GM12878 (cell line): Measurements from ENCODE around the gene HINT1. TPM values are rescaled to one million over a fixed set of nuclear protein-coding genes. Genes with fewer than 3 reads are reported as not detected.

Source experiments
- ATAC-seq: fragments of 200-7000 bp; cut with Tn5 transposase; 3 replicates; pipeline ENCODE4 v1.9.1; 2020; ENCODE audit warnings: mild to moderate bottlenecking, moderate library complexity
- BruUV-seq: library from RNA; stranded (reverse); fragments of 400-500 nt; replicated peaks from 2 replicates; lab custom pipeline; 2021; lab: Mats Ljungman, UMichigan
- CTCF ChIA-PET: fragments of 300-600 bp; sonication (Branson Sonifier 250); formaldehyde crosslinking; extraction: SDS; loops from one replicate; lab custom pipeline; 2021; ENCODE audit warnings: inconsistent platforms; lab: Yijun Ruan, JAX
- POLR2A ChIA-PET: fragments of 350-600 bp; formaldehyde crosslinking; extraction: SDS; loops from one replicate; lab custom pipeline; 2021; ENCODE audit warnings: inconsistent platforms; lab: Charles Lee
- RAD21 ChIA-PET: fragments of 300-600 bp; sonication (Branson Sonifier 250); formaldehyde crosslinking; loops from one replicate; lab custom pipeline; 2023; ENCODE audit warnings: antibody characterized with exemption; ENCODE audit not compliant: unreplicated experiment; lab: Charles Lee
- SMC1A ChIA-PET: fragments of 300-600 bp; sonication (Branson Sonifier 250); formaldehyde crosslinking; loops from one replicate; lab custom pipeline; 2023; ENCODE audit not compliant: unreplicated experiment, uncharacterized antibody; lab: Charles Lee
- DNase-seq: peaks from one replicate; pipeline ENCODE4 v3.0.0-alpha.2; 2011; ENCODE audit warnings: low read depth, low spot score
- FAIRE-seq: peaks from 3 replicates; lab custom pipeline; 2011; peaks lifted over from hg19 to GRCh38; lab: Jason Lieb, UNC
- H2AFZ ChIP-seq: 2 replicates; pipeline ENCODE4 v1.6.0; 2011; ENCODE audit warnings: low read depth, low read length, control low read depth; ENCODE audit not compliant: control insufficient read depth
- H3K27ac ChIP-seq: 2 replicates; pipeline ENCODE4 v1.5.1; 2011; ENCODE audit warnings: control low read depth; ENCODE audit not compliant: control insufficient read depth, insufficient read depth
- H3K27me3 ChIP-seq, 2 experiments: replicated peaks in 1 of 2; 2 replicates each; pipeline versions ENCODE4 v1.6.0 to v1.6.1; 2011; ENCODE audit warnings: low read length in 1 of 2; ENCODE audit not compliant: control insufficient read depth in 2 of 2, insufficient read depth in 2 of 2
- H3K36me3 ChIP-seq, 2 experiments: 2 replicates each; pipeline ENCODE4 v1.5.1; 2011; ENCODE audit warnings: low read length in 1 of 2; ENCODE audit not compliant: control insufficient read depth in 2 of 2, insufficient read depth in 2 of 2
- H3K4me1 ChIP-seq: 2 replicates; pipeline ENCODE4 v1.6.1; 2011; ENCODE audit warnings: mild to moderate bottlenecking, low read length, moderate library complexity, mixed read lengths; ENCODE audit not compliant: control insufficient read depth, insufficient read depth
- H3K4me2 ChIP-seq: 2 replicates; pipeline ENCODE4 v1.6.0; 2011; ENCODE audit warnings: control low read depth; ENCODE audit not compliant: control insufficient read depth, insufficient read depth
- H3K4me3 ChIP-seq: fragments of 200-600 bp; sonication (generic); 2 replicates; pipeline ENCODE4 v1.5.1; 2016
- H3K79me2 ChIP-seq: 2 replicates; pipeline ENCODE4 v1.6.0; 2011; ENCODE audit warnings: low read length; ENCODE audit not compliant: control insufficient read depth, insufficient read depth
- H3K9ac ChIP-seq: 2 replicates; pipeline ENCODE4 v1.8.0; 2011; ENCODE audit warnings: low read length, control low read depth, mixed read lengths; ENCODE audit not compliant: control insufficient read depth, insufficient read depth
- H3K9me3 ChIP-seq: replicated peaks from 3 replicates; pipeline ENCODE4 v1.5.1; 2011; ENCODE audit warnings: mild to moderate bottlenecking, low read length; ENCODE audit not compliant: control insufficient read depth, insufficient read depth
- H4K20me1 ChIP-seq: 2 replicates; pipeline ENCODE4 v1.6.0; 2011; ENCODE audit not compliant: control insufficient read depth, insufficient read depth
- BHLHE40 ChIP-seq, 2 experiments: fragments of 450-650 bp in 1 of 2; IDR thresholded peaks; 2 replicates each; pipeline ENCODE4 v1.6.1; 2011 to 2017; ENCODE audit warnings: low read depth in 2 of 2, borderline replicate concordance in 1 of 2, improper control_type of control experiment in 1 of 2, low read length in 1 of 2, mild to moderate bottlenecking in 1 of 2
- DPF2 ChIP-seq: fragments of 450-650 bp; IDR thresholded peaks from 2 replicates; pipeline ENCODE4 v1.6.1; 2017; ENCODE audit warnings: mild to moderate bottlenecking
- HDAC2 ChIP-seq: fragments of 200-600 bp; sonication (generic); IDR thresholded peaks from 2 replicates; pipeline ENCODE4 v1.6.1; 2017
- MTA2 ChIP-seq: fragments of 450-650 bp; IDR thresholded peaks from 2 replicates; pipeline ENCODE4 v1.6.1; 2016; ENCODE audit warnings: low read depth, mild to moderate bottlenecking, moderate library complexity
- NR2F1 ChIP-seq: fragments of 450-650 bp; conservative IDR thresholded peaks from 2 replicates; pipeline ENCODE4 v1.6.1; 2017; ENCODE audit warnings: mild to moderate bottlenecking
- NRF1 ChIP-seq: conservative IDR thresholded peaks from 2 replicates; pipeline ENCODE4 v1.6.1; 2011; ENCODE audit warnings: mild to moderate bottlenecking, low read depth, low read length, improper control_type of control experiment
- RAD21 ChIP-seq: IDR thresholded peaks from 2 replicates; pipeline ENCODE4 v1.6.1; 2011; ENCODE audit warnings: mild to moderate bottlenecking, low read depth, low read length, moderate library complexity; ENCODE audit not compliant: insufficient read depth
- RUNX3 ChIP-seq: IDR thresholded peaks from 2 replicates; pipeline ENCODE4 v1.6.1; 2012; ENCODE audit warnings: low read length, inconsistent platforms
- TAF1 ChIP-seq: IDR thresholded peaks from 2 replicates; pipeline ENCODE4 v1.6.1; 2011; ENCODE audit warnings: mild to moderate bottlenecking, low read depth, low read length, borderline replicate concordance
- YY1 ChIP-seq: IDR thresholded peaks from 2 replicates; pipeline ENCODE4 v1.6.1; 2011; ENCODE audit warnings: low read depth, mild to moderate bottlenecking, low read length
- WGBS: methylation state at CpG from one replicate; pipeline ENCODE4 v1.1.6; 2016; ENCODE audit warnings: low lambda C conversion rate; ENCODE audit not compliant: insufficient replicate concordance, insufficient coverage; ENCODE audit errors: missing lambda C conversion rate; 5-methylcytosine and 5-hydroxymethylcytosine counted together
- in situ Hi-C: fragments of 300-500 bp; cut with MboI; formaldehyde crosslinking; loops from 9 replicates; pipeline ENCODE4 v1.14.3; 2018; ENCODE audit warnings: mixed read lengths
- intact Hi-C: fragments of 100-400 bp; cut with micrococcal nuclease; formaldehyde crosslinking; loops from one replicate; pipeline ENCODE4 v1.14.2; 2022; ENCODE audit not compliant: unreplicated experiment
- polyA plus RNA-seq, 11 experiments: library from polyadenylated mRNA; depleted of rRNA in 4 of 11; unstranded in 6 of 11; stranded (reverse) in 5 of 11; fragments of >200 nt; fragmentation: Nextera tagmentation in 4 of 11; fragmentation: Illumina TruSeq in 1 of 11; extraction: Ambion mirVana in 4 of 11; extraction: Trizol in 1 of 11; gene quantifications; 1 replicate in 1 of 11; 2 replicates in 10 of 11; pipeline versions ENCODE4 v1.2.1 to v1.2.3, GENCODE V29; 2011 to 2016; ENCODE audit warnings: inconsistent platforms in 2 of 11, missing spikeins in 2 of 11, low read depth in 1 of 11
- total RNA-seq, 4 experiments: library from RNA; depleted of rRNA in 3 of 4; stranded (reverse); fragments of >200 nt in 3 of 4; fragmentation: Illumina TruSeq in 1 of 4; extraction: Trizol in 1 of 4; gene quantifications; 2 replicates each; pipeline versions ENCODE4 v1.2.1 to v1.2.3, GENCODE V29; 2013 to 2021
- TF ChIP-seq, protein P1 (sequence below): IDR thresholded peaks from 2 replicates; pipeline ENCODE4 v1.6.1; 2012; ENCODE audit warnings: improper control_type of control experiment, low read depth, low read length; ENCODE audit not compliant: insufficient replicate concordance
- TF ChIP-seq, protein P2 (sequence below): fragments of 450-650 bp; formaldehyde crosslinking; IDR thresholded peaks from 2 replicates; pipeline ENCODE4 v1.5.0; 2022; ENCODE audit warnings: mild to moderate bottlenecking, missing genetic modification characterization
- TF ChIP-seq, protein P3 (sequence below): IDR thresholded peaks from 2 replicates; pipeline ENCODE4 v1.6.1; 2011; ENCODE audit warnings: borderline replicate concordance, low read depth, mild to moderate bottlenecking, moderate library complexity, low read length; ENCODE audit not compliant: insufficient read depth, poor library complexity, severe bottlenecking

The HINT1 gene
- total and polyA plus RNA-seq, 10 of the 15 experiments (the other 5 are each of a cell fraction or from before 2014, with no cell fraction given), result 253 to 997 (median 562) TPM

DNA sequence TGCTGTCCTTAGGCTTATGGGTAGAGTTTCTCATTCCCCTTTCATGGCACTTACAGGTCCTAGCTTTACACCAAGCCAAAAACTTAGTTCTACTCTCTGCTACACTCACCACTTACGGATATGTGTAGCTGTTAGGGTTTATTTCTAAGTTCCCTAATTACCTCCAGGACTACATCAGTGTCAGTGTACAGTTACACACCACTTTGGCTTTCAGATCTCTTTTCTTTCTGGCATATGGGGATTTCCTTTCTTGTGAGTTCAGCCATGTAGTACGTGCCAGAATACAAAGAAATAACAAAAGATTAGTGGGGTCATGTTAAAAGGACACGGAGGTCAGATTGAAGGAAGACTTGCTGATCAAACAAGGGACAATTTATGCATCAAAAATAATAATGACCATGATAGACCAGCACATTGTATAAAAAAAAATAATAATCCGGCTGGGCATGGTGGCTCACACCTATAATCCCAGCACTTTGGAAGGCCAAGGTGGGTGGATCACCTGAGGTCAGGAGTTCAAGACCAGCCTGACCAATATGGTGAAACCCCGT, 47.5 kb upstream of the HINT1 start:
- H3K27ac ChIP-seq, result peak overlapping the region; percentile 94
- ChIA-PET POLR2A (interaction anchor here (1.0 to 19.3 kb wide), 14 partner anchors 12 to 184 kb away, joined by 3 to 309 read pairs (median 4); partner anchors contain the start of genes CDC42SE2 and HINT1), CTCF (interaction anchor here (0.6 to 6.1 kb wide), 14 partner anchors 9 to 170 kb away, joined by 3 to 33 read pairs (median 5); partner anchors contain the start of genes CDC42SE2 and HINT1), RAD21 (interaction anchor here (1.3 to 10.7 kb wide), 13 partner anchors 11 to 204 kb away, joined by 3 to 302 read pairs (median 5); partner anchors contain the start of gene CDC42SE2), SMC1A (interaction anchor here (0.9 to 26.7 kb wide), 11 partner anchors 11 to 204 kb away, joined by 3 to 1218 read pairs (median 3); partner anchors contain the start of genes CDC42SE2 and HINT1)
- peaks cover 76% of the 10 kb centered on the region for H3K79me2 ChIP-seq
- intact Hi-C loops (no loop called here), in situ Hi-C loops (loop anchor here (5.0 kb wide), 1 partner anchor 170 kb away; no protein-coding TSS in a partner anchor)
- no peaks in the 10 kb centered on the region for H4K20me1 ChIP-seq
- no TSS peak for BruUV-seq
- H3K9me3 ChIP-seq, result no peaks in the 10 kb centered on the region
- H3K4me2 ChIP-seq, result peak overlapping the region; percentile 89
- H3K4me3 ChIP-seq, result peak overlapping the region; percentile 84
- 10% methylated on average over 5 of the region's 5 CpGs for WGBS
- ATAC-seq (peak; percentile 68), DNase-seq (peak; percentile 94), FAIRE-seq (peak; percentile 64)
- H2AFZ ChIP-seq, result peak overlapping the region; percentile 30
- H3K9ac ChIP-seq, result peak overlapping the region; percentile 76
- peaks cover 16% of the 10 kb centered on the region; the same call in 1 of the 2 replicates for H3K4me1 ChIP-seq
- no peaks in the 10 kb centered on the region for H3K27me3 ChIP-seq
- no peaks in the 10 kb centered on the region for H3K36me3 ChIP-seq
- TF ChIP-seq, protein P1, sequence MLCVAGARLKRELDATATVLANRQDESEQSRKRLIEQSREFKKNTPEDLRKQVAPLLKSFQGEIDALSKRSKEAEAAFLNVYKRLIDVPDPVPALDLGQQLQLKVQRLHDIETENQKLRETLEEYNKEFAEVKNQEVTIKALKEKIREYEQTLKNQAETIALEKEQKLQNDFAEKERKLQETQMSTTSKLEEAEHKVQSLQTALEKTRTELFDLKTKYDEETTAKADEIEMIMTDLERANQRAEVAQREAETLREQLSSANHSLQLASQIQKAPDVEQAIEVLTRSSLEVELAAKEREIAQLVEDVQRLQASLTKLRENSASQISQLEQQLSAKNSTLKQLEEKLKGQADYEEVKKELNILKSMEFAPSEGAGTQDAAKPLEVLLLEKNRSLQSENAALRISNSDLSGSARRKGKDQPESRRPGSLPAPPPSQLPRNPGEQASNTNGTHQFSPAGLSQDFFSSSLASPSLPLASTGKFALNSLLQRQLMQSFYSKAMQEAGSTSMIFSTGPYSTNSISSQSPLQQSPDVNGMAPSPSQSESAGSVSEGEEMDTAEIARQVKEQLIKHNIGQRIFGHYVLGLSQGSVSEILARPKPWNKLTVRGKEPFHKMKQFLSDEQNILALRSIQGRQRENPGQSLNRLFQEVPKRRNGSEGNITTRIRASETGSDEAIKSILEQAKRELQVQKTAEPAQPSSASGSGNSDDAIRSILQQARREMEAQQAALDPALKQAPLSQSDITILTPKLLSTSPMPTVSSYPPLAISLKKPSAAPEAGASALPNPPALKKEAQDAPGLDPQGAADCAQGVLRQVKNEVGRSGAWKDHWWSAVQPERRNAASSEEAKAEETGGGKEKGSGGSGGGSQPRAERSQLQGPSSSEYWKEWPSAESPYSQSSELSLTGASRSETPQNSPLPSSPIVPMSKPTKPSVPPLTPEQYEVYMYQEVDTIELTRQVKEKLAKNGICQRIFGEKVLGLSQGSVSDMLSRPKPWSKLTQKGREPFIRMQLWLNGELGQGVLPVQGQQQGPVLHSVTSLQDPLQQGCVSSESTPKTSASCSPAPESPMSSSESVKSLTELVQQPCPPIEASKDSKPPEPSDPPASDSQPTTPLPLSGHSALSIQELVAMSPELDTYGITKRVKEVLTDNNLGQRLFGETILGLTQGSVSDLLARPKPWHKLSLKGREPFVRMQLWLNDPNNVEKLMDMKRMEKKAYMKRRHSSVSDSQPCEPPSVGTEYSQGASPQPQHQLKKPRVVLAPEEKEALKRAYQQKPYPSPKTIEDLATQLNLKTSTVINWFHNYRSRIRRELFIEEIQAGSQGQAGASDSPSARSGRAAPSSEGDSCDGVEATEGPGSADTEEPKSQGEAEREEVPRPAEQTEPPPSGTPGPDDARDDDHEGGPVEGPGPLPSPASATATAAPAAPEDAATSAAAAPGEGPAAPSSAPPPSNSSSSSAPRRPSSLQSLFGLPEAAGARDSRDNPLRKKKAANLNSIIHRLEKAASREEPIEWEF, result no peak
- TF ChIP-seq, protein P2, sequence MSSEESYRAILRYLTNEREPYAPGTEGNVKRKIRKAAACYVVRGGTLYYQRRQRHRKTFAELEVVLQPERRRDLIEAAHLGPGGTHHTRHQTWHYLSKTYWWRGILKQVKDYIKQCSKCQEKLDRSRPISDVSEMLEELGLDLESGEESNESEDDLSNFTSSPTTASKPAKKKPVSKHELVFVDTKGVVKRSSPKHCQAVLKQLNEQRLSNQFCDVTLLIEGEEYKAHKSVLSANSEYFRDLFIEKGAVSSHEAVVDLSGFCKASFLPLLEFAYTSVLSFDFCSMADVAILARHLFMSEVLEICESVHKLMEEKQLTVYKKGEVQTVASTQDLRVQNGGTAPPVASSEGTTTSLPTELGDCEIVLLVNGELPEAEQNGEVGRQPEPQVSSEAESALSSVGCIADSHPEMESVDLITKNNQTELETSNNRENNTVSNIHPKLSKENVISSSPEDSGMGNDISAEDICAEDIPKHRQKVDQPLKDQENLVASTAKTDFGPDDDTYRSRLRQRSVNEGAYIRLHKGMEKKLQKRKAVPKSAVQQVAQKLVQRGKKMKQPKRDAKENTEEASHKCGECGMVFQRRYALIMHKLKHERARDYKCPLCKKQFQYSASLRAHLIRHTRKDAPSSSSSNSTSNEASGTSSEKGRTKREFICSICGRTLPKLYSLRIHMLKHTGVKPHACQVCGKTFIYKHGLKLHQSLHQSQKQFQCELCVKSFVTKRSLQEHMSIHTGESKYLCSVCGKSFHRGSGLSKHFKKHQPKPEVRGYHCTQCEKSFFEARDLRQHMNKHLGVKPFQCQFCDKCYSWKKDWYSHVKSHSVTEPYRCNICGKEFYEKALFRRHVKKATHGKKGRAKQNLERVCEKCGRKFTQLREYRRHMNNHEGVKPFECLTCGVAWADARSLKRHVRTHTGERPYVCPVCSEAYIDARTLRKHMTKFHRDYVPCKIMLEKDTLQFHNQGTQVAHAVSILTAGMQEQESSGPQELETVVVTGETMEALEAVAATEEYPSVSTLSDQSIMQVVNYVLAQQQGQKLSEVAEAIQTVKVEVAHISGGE (CRISPR knock-in tag), result no peak
- TF ChIP-seq RUNX3 (peak; percentile 76), BHLHE40 (IDR thresholded peaks at IDR 0.05; ENCODE audit: borderline replicate concordance in 1 of 2, low read depth in 2 of 2, low read length in 1 of 2) (peak; percentile 68 to 84; a peak in 3 of 4 replicates), NR2F1 (peak; percentile 100), DPF2 (peak; percentile 83), MTA2 (peak; percentile 87), TAF1 (peak; percentile 40; the same call in 1 of the 2 replicates), NRF1 (no peak), HDAC2 (no peak), RAD21 (no peak; the same call in 1 of the 2 replicates), YY1 (no peak; the same call in 1 of the 2 replicates)
- TF ChIP-seq, protein P3, sequence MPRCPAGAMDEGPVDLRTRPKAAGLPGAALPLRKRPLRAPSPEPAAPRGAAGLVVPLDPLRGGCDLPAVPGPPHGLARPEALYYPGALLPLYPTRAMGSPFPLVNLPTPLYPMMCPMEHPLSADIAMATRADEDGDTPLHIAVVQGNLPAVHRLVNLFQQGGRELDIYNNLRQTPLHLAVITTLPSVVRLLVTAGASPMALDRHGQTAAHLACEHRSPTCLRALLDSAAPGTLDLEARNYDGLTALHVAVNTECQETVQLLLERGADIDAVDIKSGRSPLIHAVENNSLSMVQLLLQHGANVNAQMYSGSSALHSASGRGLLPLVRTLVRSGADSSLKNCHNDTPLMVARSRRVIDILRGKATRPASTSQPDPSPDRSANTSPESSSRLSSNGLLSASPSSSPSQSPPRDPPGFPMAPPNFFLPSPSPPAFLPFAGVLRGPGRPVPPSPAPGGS, result no peak
